Measurements from ENCODE around the gene CHRNA1.

The CHRNA1 gene

GRCh38 chr2:174764280-174765255, at the start of gene CHRNA1:
Gene CHRNA1 (minus strand): TSS chr2:174764472. CDS start chr2:174764394, 78 bp downstream.
- no peaks in the 10 kb centered on the region for H3K4me1 ChIP-seq (ENCODE audit: insufficient read depth, low read length)
- H3K27me3 ChIP-seq (ENCODE audit: control insufficient read depth in 1 of 2, insufficient read depth in 2 of 2, low read length in 2 of 2): no peaks in the 10 kb centered on the region
- H3K27ac ChIP-seq (ENCODE audit: low read depth, low read length): no peak within 1 kb of the TSS
- no peak within 1 kb of the TSS for H3K9ac ChIP-seq (ENCODE audit: low read length)
- no peak within 1 kb of the TSS for H3K4me3 ChIP-seq (ENCODE audit: low read depth in 1 of 2, low read length in 2 of 2)
- H3K9me3 ChIP-seq (ENCODE audit: low read length): no peaks in the 10 kb centered on the region
- H3K36me3 ChIP-seq (ENCODE audit: insufficient read depth, low read length): no peaks in the 10 kb centered on the region

GRCh38 chr2:174812037-174812436, 47.8 kb upstream of the CHRNA1 start:
- no peaks in the 10 kb centered on the region for H3K27me3 ChIP-seq (ENCODE audit: control insufficient read depth in 1 of 2, insufficient read depth in 2 of 2, low read length in 2 of 2)
- no peak overlapping the region for H3K9ac ChIP-seq (ENCODE audit: low read length)
- no peaks in the 10 kb centered on the region for H3K9me3 ChIP-seq (ENCODE audit: low read length)
- H3K4me3 ChIP-seq (ENCODE audit: low read depth in 1 of 2, low read length in 2 of 2): no peak overlapping the region
- H3K27ac ChIP-seq (ENCODE audit: low read depth, low read length): no peak overlapping the region
- H3K36me3 ChIP-seq (ENCODE audit: insufficient read depth, low read length): no peaks in the 10 kb centered on the region
- H3K4me1 ChIP-seq (ENCODE audit: insufficient read depth, low read length): no peaks in the 10 kb centered on the region

- no peaks in the 10 kb centered on the region for H3K4me1 ChIP-seq (ENCODE audit: insufficient read depth, low read length)
- no peaks in the 10 kb centered on the region for H3K36me3 ChIP-seq (ENCODE audit: insufficient read depth, low read length)
- H3K9me3 ChIP-seq (ENCODE audit: low read length): no peaks in the 10 kb centered on the region
- H3K27me3 ChIP-seq (ENCODE audit: control insufficient read depth in 1 of 2, insufficient read depth in 2 of 2, low read length in 2 of 2): no peaks in the 10 kb centered on the region
- no peak overlapping the region for H3K9ac ChIP-seq (ENCODE audit: low read length)
- H3K27ac ChIP-seq (ENCODE audit: low read depth, low read length): no peak overlapping the region
- no peak overlapping the region for H3K4me3 ChIP-seq (ENCODE audit: low read depth in 1 of 2, low read length in 2 of 2)
These were observed 43.7 kb upstream of the CHRNA1 start for GRCh38 chr2:174807931-174808330.

DNA sequence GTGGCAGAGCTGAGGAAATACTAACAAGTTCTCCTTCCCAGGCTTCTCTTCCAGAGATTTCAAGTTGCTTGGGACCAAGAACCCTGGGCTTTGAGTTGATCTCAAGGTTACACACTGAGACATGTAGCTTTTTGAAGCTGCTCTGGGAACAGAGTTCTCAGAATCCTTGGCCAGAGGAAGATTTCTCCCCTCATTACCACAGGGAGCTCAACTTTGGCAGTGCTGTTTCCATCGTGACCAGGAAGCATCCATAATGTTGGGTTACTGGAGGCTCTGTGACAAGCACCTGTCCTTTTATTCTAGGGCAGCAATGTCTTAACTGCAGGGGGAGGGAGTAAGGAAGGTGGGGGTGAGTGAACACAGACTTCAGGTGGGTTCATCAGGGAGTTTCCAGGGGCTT, 41.5 kb upstream of the CHRNA1 start:
- H3K27ac ChIP-seq (ENCODE audit: low read depth, low read length): no peak overlapping the region
- no peak overlapping the region for H3K4me3 ChIP-seq (ENCODE audit: low read depth in 1 of 2, low read length in 2 of 2)
- no peaks in the 10 kb centered on the region for H3K27me3 ChIP-seq (ENCODE audit: control insufficient read depth in 1 of 2, insufficient read depth in 2 of 2, low read length in 2 of 2)
- no peaks in the 10 kb centered on the region for H3K9me3 ChIP-seq (ENCODE audit: low read length)
- no peaks in the 10 kb centered on the region for H3K4me1 ChIP-seq (ENCODE audit: insufficient read depth, low read length)
- no peak overlapping the region for H3K9ac ChIP-seq (ENCODE audit: low read length)
- H3K36me3 ChIP-seq (ENCODE audit: insufficient read depth, low read length): no peaks in the 10 kb centered on the region

- H3K36me3 ChIP-seq (ENCODE audit: insufficient read depth, low read length): no peaks in the 10 kb centered on the region
- H3K4me1 ChIP-seq (ENCODE audit: insufficient read depth, low read length): no peaks in the 10 kb centered on the region
- H3K4me3 ChIP-seq (ENCODE audit: low read depth in 1 of 2, low read length in 2 of 2): no peak overlapping the region
- no peak overlapping the region for H3K27ac ChIP-seq (ENCODE audit: low read depth, low read length)
- H3K27me3 ChIP-seq (ENCODE audit: control insufficient read depth in 1 of 2, insufficient read depth in 2 of 2, low read length in 2 of 2): no peaks in the 10 kb centered on the region
- H3K9me3 ChIP-seq (ENCODE audit: low read length): no peaks in the 10 kb centered on the region
- no peak overlapping the region for H3K9ac ChIP-seq (ENCODE audit: low read length)
These were observed 38.2 kb upstream of the CHRNA1 start for GRCh38 chr2:174802459-174802858.

- Histone ChIP-seq H3K9ac (ENCODE audit: low read length) (no peak overlapping the region), H3K4me3 (ENCODE audit: low read depth in 1 of 2, low read length in 2 of 2) (no peak overlapping the region), H3K9me3 (ENCODE audit: low read length) (no peaks in the 10 kb centered on the region), H3K36me3 (ENCODE audit: insufficient read depth, low read length) (no peaks in the 10 kb centered on the region), H3K4me1 (ENCODE audit: insufficient read depth, low read length) (no peaks in the 10 kb centered on the region), H3K27me3 (ENCODE audit: control insufficient read depth in 1 of 2, insufficient read depth in 2 of 2, low read length in 2 of 2) (no peaks in the 10 kb centered on the region), H3K27ac (ENCODE audit: low read depth, low read length) (no peak overlapping the region)
These were observed 36.3 kb upstream of the CHRNA1 start for GRCh38 chr2:174800436-174801205.

- Histone ChIP-seq H3K4me1 (ENCODE audit: insufficient read depth, low read length) (no peaks in the 10 kb centered on the region), H3K36me3 (ENCODE audit: insufficient read depth, low read length) (no peaks in the 10 kb centered on the region), H3K27ac (ENCODE audit: low read depth, low read length) (no peak overlapping the region)
These were observed 34.5 kb upstream of the CHRNA1 start for GRCh38 chr2:174798801-174799200.

DNA sequence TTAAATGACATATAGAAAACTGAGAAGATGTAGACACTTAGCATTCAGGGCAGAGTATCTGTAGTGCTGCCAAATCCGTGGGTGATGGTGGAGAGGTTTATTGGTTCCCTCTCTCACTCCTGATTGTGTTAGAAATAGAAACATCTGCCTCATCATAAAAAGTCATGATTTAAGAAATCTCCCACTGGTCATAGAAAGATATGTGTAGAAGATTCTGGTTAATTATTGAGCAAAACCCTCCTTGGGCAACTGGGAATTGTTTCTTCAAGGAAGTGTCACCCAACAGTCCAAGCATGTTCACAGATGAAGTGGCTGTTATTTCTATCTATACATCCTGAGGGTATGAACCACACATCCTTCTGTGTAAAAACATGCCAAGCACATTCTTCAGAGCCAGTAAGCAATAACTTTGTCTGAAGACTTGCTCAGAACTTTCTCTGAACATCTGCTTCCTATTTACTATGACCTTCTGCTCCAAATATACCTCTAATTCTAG, 33.6 kb upstream of the CHRNA1 start:
- Histone ChIP-seq H3K36me3 (ENCODE audit: insufficient read depth, low read length) (no peaks in the 10 kb centered on the region), H3K4me1 (ENCODE audit: insufficient read depth, low read length) (no peaks in the 10 kb centered on the region), H3K27me3 (ENCODE audit: control insufficient read depth in 1 of 2, insufficient read depth in 2 of 2, low read length in 2 of 2) (no peaks in the 10 kb centered on the region), H3K4me3 (ENCODE audit: low read depth in 1 of 2, low read length in 2 of 2) (no peak overlapping the region), H3K9me3 (ENCODE audit: low read length) (no peaks in the 10 kb centered on the region), H3K9ac (ENCODE audit: low read length) (no peak overlapping the region), H3K27ac (ENCODE audit: low read depth, low read length) (no peak overlapping the region)

More at GRCh38 chr2:174798801-174799200, 34.5 kb upstream of the CHRNA1 start:
- no peaks in the 10 kb centered on the region for H3K27me3 ChIP-seq (ENCODE audit: control insufficient read depth in 1 of 2, insufficient read depth in 2 of 2, low read length in 2 of 2)
- no peak overlapping the region for H3K4me3 ChIP-seq (ENCODE audit: low read depth in 1 of 2, low read length in 2 of 2)
- no peak overlapping the region for H3K9ac ChIP-seq (ENCODE audit: low read length)
- no peaks in the 10 kb centered on the region for H3K9me3 ChIP-seq (ENCODE audit: low read length)

GRCh38 chr2:174796319-174796771, 32.1 kb upstream of the CHRNA1 start:
- H3K27ac ChIP-seq (ENCODE audit: low read depth, low read length): no peak overlapping the region

GRCh38 chr2:174794851-174795374, 30.6 kb upstream of the CHRNA1 start:
- Histone ChIP-seq H3K27me3 (ENCODE audit: control insufficient read depth in 1 of 2, insufficient read depth in 2 of 2, low read length in 2 of 2) (no peaks in the 10 kb centered on the region), H3K4me3 (ENCODE audit: low read depth in 1 of 2, low read length in 2 of 2) (no peak overlapping the region), H3K9ac (ENCODE audit: low read length) (no peak overlapping the region), H3K36me3 (ENCODE audit: insufficient read depth, low read length) (no peaks in the 10 kb centered on the region), H3K27ac (ENCODE audit: low read depth, low read length) (no peak overlapping the region), H3K9me3 (ENCODE audit: low read length) (no peaks in the 10 kb centered on the region), H3K4me1 (ENCODE audit: insufficient read depth, low read length) (no peaks in the 10 kb centered on the region)

More at GRCh38 chr2:174796319-174796771, 32.1 kb upstream of the CHRNA1 start:
- no peaks in the 10 kb centered on the region for H3K27me3 ChIP-seq (ENCODE audit: control insufficient read depth in 1 of 2, insufficient read depth in 2 of 2, low read length in 2 of 2)
- no peaks in the 10 kb centered on the region for H3K9me3 ChIP-seq (ENCODE audit: low read length)
- H3K9ac ChIP-seq (ENCODE audit: low read length): no peak overlapping the region
- H3K36me3 ChIP-seq (ENCODE audit: insufficient read depth, low read length): no peaks in the 10 kb centered on the region
- no peaks in the 10 kb centered on the region for H3K4me1 ChIP-seq (ENCODE audit: insufficient read depth, low read length)
- no peak overlapping the region for H3K4me3 ChIP-seq (ENCODE audit: low read depth in 1 of 2, low read length in 2 of 2)

All from muscle layer of colon (tissue), 2 donors.